Measurements from ENCODE around the gene FHOD3. TPM values are rescaled to one million over a fixed set of nuclear protein-coding genes. Genes with fewer than 3 reads are reported as not detected.

The FHOD3 gene
- total and polyA plus RNA-seq, 4 donors = 0.57 to 1.3 (median 1.2) TPM; not detected in 1

DNA sequence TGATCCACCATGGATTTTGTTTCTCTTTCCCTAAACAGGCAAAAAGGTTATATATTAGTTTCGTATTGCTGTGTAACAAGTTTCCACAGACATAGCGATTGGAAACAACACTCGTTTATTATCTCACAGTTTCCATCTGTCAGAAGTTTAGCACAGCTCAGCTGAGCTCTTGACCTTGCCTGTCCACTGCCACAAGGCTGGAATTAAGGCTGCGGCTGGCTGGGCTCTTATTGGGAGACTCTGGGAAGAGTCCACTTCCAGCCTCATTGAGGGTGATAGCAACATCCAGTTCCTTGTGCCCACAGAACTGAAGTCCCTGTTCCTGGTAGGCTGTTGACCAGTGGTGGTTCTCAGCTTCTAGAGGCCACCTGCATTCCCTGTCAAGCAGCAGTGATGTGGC, 410.9 kb downstream of the FHOD3 start:
- DNase-seq (ENCODE audit: low spot score) = no peak
- TF ChIP-seq FOXA1 (IDR thresholded peaks at IDR 0.05) (no peak), SP1 (IDR thresholded peaks at IDR 0.05) (no peak), HNF4G (IDR thresholded peaks at IDR 0.05) (no peak)
- Histone ChIP-seq H3K9ac (ENCODE audit: low read depth in 1 of 2, low read length in 2 of 2) (no peak overlapping the region), H3K36me3 (ENCODE audit: control insufficient read depth in 4 of 4, insufficient read depth in 3 of 4, low read depth in 1 of 4, low read length in 3 of 4) (no peaks in the 10 kb centered on the region), H3K27me3 (ENCODE audit: control insufficient read depth in 4 of 4, insufficient read depth in 4 of 4, low read length in 3 of 4) (peaks cover 0 to 8% (median 0%) of the 10 kb centered on the region in 4 donors), H3K4me3 (ENCODE audit: low read depth in 1 of 3, low read length in 3 of 3) (no peak overlapping the region), H3K9me3 (ENCODE audit: control insufficient read depth in 4 of 4, low read length in 3 of 4) (no peaks in the 10 kb centered on the region), H3K4me1 (ENCODE audit: control insufficient read depth in 4 of 4, insufficient read depth in 4 of 4, low read length in 3 of 4) (peaks cover 0 to 1% (median 0%) of the 10 kb centered on the region in 4 donors), H3K27ac (ENCODE audit: low read depth in 1 of 2, low read length in 2 of 2) (no peak overlapping the region)
- WGBS = 79% methylated on average over 4 of the region's 4 CpGs

DNA sequence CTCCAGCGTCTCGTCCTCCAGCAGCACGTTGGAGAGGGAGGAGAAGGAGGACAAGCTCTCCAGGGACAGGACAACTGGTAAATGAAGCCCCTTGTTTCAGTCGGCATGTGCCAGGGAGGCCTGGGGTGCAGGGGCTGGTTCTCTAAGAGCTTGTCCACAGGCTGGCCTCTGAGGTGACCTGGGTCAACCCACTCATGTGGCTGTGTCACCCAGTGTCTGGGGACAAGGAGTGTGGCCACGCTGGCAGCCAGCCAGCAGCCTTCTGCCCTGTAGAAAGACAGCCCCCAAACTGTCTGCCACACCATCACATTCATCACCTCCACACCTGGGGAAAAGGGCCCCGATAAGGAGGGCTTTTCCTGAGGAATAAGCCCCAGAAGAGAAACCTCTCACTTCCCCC, 411.8 kb downstream of the FHOD3 start:
- no peak for DNase-seq (ENCODE audit: low spot score)
- H3K9me3 ChIP-seq (ENCODE audit: control insufficient read depth in 4 of 4, low read length in 3 of 4) = no peaks in the 10 kb centered on the region
- peaks cover 0 to 8% (median 0%) of the 10 kb centered on the region in 4 donors for H3K27me3 ChIP-seq (ENCODE audit: control insufficient read depth in 4 of 4, insufficient read depth in 4 of 4, low read length in 3 of 4)
- TF ChIP-seq NR2F2 (IDR thresholded peaks at IDR 0.05) = no peak
- TF ChIP-seq FOXA1 (IDR thresholded peaks at IDR 0.05) = no peak
- no peak for TF ChIP-seq GABPA (IDR thresholded peaks at IDR 0.05 in 1 of 2, conservative IDR thresholded peaks at IDR 0.05 in 1 of 2)
- TF ChIP-seq RXRA (IDR thresholded peaks at IDR 0.05) = no peak
- no peak for TF ChIP-seq YY1 (IDR thresholded peaks at IDR 0.05)
- TF ChIP-seq HNF4G (IDR thresholded peaks at IDR 0.05) = no peak
- TF ChIP-seq, protein P1, sequence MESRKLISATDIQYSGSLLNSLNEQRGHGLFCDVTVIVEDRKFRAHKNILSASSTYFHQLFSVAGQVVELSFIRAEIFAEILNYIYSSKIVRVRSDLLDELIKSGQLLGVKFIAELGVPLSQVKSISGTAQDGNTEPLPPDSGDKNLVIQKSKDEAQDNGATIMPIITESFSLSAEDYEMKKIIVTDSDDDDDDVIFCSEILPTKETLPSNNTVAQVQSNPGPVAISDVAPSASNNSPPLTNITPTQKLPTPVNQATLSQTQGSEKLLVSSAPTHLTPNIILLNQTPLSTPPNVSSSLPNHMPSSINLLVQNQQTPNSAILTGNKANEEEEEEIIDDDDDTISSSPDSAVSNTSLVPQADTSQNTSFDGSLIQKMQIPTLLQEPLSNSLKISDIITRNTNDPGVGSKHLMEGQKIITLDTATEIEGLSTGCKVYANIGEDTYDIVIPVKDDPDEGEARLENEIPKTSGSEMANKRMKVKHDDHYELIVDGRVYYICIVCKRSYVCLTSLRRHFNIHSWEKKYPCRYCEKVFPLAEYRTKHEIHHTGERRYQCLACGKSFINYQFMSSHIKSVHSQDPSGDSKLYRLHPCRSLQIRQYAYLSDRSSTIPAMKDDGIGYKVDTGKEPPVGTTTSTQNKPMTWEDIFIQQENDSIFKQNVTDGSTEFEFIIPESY (IDR thresholded peaks at IDR 0.05) = no peak
- TF ChIP-seq, protein P2, sequence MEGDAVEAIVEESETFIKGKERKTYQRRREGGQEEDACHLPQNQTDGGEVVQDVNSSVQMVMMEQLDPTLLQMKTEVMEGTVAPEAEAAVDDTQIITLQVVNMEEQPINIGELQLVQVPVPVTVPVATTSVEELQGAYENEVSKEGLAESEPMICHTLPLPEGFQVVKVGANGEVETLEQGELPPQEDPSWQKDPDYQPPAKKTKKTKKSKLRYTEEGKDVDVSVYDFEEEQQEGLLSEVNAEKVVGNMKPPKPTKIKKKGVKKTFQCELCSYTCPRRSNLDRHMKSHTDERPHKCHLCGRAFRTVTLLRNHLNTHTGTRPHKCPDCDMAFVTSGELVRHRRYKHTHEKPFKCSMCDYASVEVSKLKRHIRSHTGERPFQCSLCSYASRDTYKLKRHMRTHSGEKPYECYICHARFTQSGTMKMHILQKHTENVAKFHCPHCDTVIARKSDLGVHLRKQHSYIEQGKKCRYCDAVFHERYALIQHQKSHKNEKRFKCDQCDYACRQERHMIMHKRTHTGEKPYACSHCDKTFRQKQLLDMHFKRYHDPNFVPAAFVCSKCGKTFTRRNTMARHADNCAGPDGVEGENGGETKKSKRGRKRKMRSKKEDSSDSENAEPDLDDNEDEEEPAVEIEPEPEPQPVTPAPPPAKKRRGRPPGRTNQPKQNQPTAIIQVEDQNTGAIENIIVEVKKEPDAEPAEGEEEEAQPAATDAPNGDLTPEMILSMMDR (IDR thresholded peaks at IDR 0.05; ENCODE audit: low read depth, low read length, missing input control) = no peak
- TF ChIP-seq HNF4A (conservative IDR thresholded peaks at IDR 0.05) = no peak
- TF ChIP-seq FOXA2 (IDR thresholded peaks at IDR 0.05) = no peak
- no peak for TF ChIP-seq RAD21 (IDR thresholded peaks at IDR 0.05)
- TF ChIP-seq, protein P3, sequence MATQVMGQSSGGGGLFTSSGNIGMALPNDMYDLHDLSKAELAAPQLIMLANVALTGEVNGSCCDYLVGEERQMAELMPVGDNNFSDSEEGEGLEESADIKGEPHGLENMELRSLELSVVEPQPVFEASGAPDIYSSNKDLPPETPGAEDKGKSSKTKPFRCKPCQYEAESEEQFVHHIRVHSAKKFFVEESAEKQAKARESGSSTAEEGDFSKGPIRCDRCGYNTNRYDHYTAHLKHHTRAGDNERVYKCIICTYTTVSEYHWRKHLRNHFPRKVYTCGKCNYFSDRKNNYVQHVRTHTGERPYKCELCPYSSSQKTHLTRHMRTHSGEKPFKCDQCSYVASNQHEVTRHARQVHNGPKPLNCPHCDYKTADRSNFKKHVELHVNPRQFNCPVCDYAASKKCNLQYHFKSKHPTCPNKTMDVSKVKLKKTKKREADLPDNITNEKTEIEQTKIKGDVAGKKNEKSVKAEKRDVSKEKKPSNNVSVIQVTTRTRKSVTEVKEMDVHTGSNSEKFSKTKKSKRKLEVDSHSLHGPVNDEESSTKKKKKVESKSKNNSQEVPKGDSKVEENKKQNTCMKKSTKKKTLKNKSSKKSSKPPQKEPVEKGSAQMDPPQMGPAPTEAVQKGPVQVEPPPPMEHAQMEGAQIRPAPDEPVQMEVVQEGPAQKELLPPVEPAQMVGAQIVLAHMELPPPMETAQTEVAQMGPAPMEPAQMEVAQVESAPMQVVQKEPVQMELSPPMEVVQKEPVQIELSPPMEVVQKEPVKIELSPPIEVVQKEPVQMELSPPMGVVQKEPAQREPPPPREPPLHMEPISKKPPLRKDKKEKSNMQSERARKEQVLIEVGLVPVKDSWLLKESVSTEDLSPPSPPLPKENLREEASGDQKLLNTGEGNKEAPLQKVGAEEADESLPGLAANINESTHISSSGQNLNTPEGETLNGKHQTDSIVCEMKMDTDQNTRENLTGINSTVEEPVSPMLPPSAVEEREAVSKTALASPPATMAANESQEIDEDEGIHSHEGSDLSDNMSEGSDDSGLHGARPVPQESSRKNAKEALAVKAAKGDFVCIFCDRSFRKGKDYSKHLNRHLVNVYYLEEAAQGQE (IDR thresholded peaks at IDR 0.05) = no peak
- TF ChIP-seq, protein P4, sequence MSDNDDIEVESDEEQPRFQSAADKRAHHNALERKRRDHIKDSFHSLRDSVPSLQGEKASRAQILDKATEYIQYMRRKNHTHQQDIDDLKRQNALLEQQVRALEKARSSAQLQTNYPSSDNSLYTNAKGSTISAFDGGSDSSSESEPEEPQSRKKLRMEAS (IDR thresholded peaks at IDR 0.05) = no peak
- TF ChIP-seq EGR1 (IDR thresholded peaks at IDR 0.05; ENCODE audit: low read depth in 2 of 2) = no peak
- TF ChIP-seq, protein P5, sequence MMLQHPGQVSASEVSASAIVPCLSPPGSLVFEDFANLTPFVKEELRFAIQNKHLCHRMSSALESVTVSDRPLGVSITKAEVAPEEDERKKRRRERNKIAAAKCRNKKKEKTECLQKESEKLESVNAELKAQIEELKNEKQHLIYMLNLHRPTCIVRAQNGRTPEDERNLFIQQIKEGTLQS (IDR thresholded peaks at IDR 0.05) = no peak
- no peak for TF ChIP-seq SP1 (IDR thresholded peaks at IDR 0.05)
- TF ChIP-seq JUND (IDR thresholded peaks at IDR 0.05) = no peak
- TF ChIP-seq TAF1 (conservative IDR thresholded peaks at IDR 0.05) = no peak
- no peak overlapping the region for H3K27ac ChIP-seq (ENCODE audit: low read depth in 1 of 2, low read length in 2 of 2)
- WGBS = 83% methylated on average over 6 of the region's 6 CpGs
- H3K36me3 ChIP-seq (ENCODE audit: control insufficient read depth in 4 of 4, insufficient read depth in 3 of 4, low read depth in 1 of 4, low read length in 3 of 4) = no peaks in the 10 kb centered on the region
- H3K4me3 ChIP-seq (ENCODE audit: low read depth in 1 of 3, low read length in 3 of 3) = no peak overlapping the region
- H3K4me1 ChIP-seq (ENCODE audit: control insufficient read depth in 4 of 4, insufficient read depth in 4 of 4, low read length in 3 of 4) = peaks cover 0 to 1% (median 0%) of the 10 kb centered on the region in 4 donors
- H3K9ac ChIP-seq (ENCODE audit: low read depth in 1 of 2, low read length in 2 of 2) = no peak overlapping the region
